ENCODE data around the gene GNPTG. TPM values are rescaled to one million over a fixed set of nuclear protein-coding genes. Genes with fewer than 3 reads are reported as not detected.

GNPTG gene
- total RNA-seq = 10 to 100 TPM; 20.6 to 37.5 (median 30.2) TPM

DNA sequence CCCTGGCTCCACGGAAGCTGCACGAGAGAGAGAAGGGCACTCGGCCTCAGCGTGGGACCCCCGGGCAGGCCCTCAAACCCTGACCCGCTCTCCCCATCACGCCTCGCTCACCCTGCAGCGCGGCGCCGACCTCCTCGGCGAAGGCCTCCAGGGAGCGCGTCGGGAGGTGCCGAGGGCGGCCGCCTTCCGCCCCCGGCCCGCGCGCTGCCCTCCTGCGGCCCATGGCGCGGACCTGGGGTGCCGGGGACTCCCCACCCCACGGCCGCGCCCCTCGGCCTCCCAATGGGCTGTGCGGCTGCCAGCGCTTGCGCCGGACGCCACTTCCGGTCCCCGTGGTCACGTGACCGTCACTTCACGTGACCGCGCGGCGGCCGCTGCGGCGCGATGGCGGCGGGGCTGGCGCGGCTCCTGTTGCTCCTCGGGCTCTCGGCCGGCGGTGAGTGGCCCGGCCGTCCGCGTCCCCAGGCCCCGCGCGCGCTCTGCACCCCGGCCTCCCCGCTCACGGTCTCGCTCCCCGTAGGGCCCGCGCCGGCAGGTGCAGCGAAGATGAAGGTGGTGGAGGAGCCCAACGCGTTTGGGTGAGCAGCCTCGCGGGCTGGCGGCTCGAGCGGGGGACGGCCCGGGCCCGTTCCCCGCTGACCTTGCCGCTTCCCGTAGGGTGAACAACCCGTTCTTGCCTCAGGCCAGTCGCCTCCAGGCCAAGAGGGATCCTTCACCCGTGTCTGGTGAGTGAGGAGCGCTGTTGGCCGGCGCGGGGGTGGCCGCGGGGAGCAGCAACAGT is at the start of gene GNPTG, which contains the start of gene TSR3:
Gene GNPTG, plus strand, starts transcription at position 350 of the 781 bp plus-strand sequence. Its CDS starts 35 bp downstream, at position 385.
Gene TSR3, minus strand, starts transcription at position 297 of the 781 bp plus-strand sequence. Its CDS starts 74 bp downstream, at position 223.
- peak; percentile 54 to 58 for TF ChIP-seq POLR2A (IDR thresholded peaks at IDR 0.05)
- TF ChIP-seq, protein P1, sequence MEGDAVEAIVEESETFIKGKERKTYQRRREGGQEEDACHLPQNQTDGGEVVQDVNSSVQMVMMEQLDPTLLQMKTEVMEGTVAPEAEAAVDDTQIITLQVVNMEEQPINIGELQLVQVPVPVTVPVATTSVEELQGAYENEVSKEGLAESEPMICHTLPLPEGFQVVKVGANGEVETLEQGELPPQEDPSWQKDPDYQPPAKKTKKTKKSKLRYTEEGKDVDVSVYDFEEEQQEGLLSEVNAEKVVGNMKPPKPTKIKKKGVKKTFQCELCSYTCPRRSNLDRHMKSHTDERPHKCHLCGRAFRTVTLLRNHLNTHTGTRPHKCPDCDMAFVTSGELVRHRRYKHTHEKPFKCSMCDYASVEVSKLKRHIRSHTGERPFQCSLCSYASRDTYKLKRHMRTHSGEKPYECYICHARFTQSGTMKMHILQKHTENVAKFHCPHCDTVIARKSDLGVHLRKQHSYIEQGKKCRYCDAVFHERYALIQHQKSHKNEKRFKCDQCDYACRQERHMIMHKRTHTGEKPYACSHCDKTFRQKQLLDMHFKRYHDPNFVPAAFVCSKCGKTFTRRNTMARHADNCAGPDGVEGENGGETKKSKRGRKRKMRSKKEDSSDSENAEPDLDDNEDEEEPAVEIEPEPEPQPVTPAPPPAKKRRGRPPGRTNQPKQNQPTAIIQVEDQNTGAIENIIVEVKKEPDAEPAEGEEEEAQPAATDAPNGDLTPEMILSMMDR (IDR thresholded peaks at IDR 0.05 in 4 of 5, conservative IDR thresholded peaks at IDR 0.05 in 1 of 5) = peak in 3 of 5 experiments; percentile 6 to 62 (median 53)
- no peaks in the 10 kb centered on the region for H3K9me3 ChIP-seq
- in situ Hi-C loops (cut with MboI; ENCODE audit: low sequenced_read_pairs in 4 of 4) = no loop called here
- peak within 1 kb of the TSS; percentile 76 to 98 (median 86) for H3K4me3 ChIP-seq
- intact Hi-C loops (cut with DNase I; ENCODE audit: low total_unique reads) = loop anchor here (2.0 kb wide), 1 partner anchor 43 kb away; the partner anchor contains the start of gene UBE2I
- H3K4me1 ChIP-seq = peaks cover 21 to 45% of the 10 kb centered on the region in 2 donors
- H3K27me3 ChIP-seq = no peaks in the 10 kb centered on the region
- H3K36me3 ChIP-seq = peaks cover 0 to 19% of the 10 kb centered on the region in 2 donors
- DNase-seq (peak; percentile 55 to 78), ATAC-seq (peak; percentile 72 to 85)
- H3K27ac ChIP-seq = peak within 1 kb of the TSS; percentile 44 to 84 (median 60)

DNA sequence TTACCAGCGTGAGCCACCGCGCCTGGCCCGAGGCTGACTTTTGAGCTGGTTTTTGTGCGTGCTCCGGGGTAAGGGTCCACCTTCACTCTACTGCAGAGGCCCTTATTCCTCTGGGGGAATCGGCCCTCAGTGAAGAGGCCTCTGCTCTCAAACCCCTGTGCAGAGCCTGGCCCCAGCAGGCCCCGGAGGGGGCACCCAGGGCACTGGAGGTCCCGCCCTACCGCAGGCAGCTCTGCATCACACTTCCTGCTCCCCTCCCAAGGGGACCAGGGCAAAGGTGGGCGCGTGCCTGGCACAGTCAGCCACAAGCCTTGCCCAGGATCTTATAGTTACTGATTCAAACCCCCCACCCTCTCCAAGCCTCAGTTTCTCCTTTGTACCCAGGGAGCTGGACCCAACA is 45.9 kb upstream of the GNPTG start:
- Histone ChIP-seq H3K4me1 (peaks cover 8 to 14% of the 10 kb centered on the region in 2 donors), H3K4me3 (no peak overlapping the region), H3K27ac (no peak overlapping the region), H3K36me3 (no peaks in the 10 kb centered on the region), H3K9me3 (no peaks in the 10 kb centered on the region), H3K27me3 (peaks cover 20 to 26% (median 21%) of the 10 kb centered on the region in 3 donors)
- in situ Hi-C loops (cut with MboI; ENCODE audit: low sequenced_read_pairs in 4 of 4) (no loop called here), intact Hi-C loops (cut with DNase I; ENCODE audit: low total_unique reads) (loop anchor here (5.0 to 10.0 kb wide), 4 partner anchors 36 to 621 kb away; partner anchors contain the start of genes JMJD8, STUB1 and UQCC4)
- no peak for DNase-seq
- TF ChIP-seq, protein P1 (IDR thresholded peaks at IDR 0.05 in 4 of 5, conservative IDR thresholded peaks at IDR 0.05 in 1 of 5) = no peak
- no peak for TF ChIP-seq POLR2A (IDR thresholded peaks at IDR 0.05)
- no peak for ATAC-seq

DNA sequence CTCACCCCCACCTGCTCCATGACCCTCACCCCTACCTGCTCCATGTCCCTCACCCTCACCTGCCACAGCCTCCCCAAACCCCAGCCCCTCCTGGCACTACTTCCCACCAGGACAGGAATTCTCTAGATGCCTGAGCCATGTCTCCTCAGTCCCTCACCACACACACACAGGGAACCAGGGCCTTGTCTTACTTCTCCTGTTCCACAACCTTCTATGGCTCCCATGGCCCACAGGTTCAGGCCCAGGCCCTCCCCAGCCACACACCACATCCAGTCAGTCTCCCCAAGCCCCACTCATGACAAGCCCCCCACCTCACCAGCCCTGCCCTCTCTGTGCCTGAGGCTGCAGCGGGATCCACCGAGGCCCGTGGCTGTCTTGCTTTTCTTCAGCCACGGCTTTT is 45.4 kb upstream of the GNPTG start:
- no peaks in the 10 kb centered on the region for H3K9me3 ChIP-seq
- intact Hi-C loops (cut with DNase I; ENCODE audit: low total_unique reads) (loop anchor here (5.0 to 10.0 kb wide), 4 partner anchors 36 to 622 kb away; partner anchors contain the start of genes JMJD8, STUB1 and UQCC4), in situ Hi-C loops (cut with MboI; ENCODE audit: low sequenced_read_pairs in 4 of 4) (no loop called here)
- no peaks in the 10 kb centered on the region for H3K36me3 ChIP-seq
- ATAC-seq (no peak), DNase-seq (no peak)
- no peak overlapping the region for H3K27ac ChIP-seq
- no peak overlapping the region for H3K4me3 ChIP-seq
- TF ChIP-seq, protein P1 (IDR thresholded peaks at IDR 0.05 in 4 of 5, conservative IDR thresholded peaks at IDR 0.05 in 1 of 5) = no peak
- TF ChIP-seq POLR2A (IDR thresholded peaks at IDR 0.05) = no peak
- peaks cover 13 to 16% of the 10 kb centered on the region in 2 donors for H3K4me1 ChIP-seq
- H3K27me3 ChIP-seq = peaks cover 15 to 21% (median 17%) of the 10 kb centered on the region in 3 donors

DNA sequence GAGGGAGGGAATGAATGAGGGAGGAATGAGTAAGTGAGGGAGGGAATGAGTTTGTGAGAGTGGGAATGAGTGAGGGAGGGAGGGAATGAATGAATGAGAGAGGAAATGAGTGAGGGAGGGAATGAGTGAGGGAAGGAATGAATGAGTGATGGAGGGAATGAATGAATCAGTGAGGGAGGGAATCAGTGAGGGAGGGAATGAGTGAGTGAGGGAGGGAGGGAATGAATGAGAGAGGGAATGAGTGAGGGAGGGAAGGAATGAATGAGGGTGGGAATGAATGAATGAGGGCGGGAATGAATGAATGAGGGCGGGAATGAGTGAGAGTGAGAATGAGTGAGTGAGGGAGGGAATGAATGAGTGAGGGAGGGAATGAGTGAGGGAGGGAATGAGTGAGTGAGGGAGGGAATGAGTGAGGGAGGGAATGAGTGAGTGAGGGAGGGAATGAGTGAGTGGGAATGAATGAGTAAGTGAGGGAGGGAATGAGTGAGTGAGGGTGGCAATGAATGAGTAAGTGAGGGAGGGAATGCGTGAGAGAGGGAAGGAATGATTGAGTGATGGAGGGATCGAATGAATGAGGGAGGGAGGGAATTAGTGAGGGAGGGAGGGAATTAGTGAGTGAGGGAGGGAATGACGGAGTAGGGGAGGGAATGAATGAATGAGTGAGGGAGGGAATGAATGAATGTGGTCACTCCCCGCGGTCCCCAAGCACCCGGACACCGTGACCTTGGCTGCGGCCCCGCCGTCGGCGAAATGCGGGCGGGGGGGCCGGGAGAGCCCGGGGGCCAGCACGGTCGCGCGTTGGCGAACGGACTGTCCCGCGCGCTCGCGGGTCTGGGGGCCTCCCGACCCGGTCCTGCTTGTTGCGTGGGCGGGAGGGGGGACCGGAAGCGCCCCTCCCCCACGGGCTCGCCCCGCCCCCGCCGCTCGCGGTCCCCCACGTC is 43.4 kb upstream of the GNPTG start:
- H3K36me3 ChIP-seq = no peaks in the 10 kb centered on the region
- peaks cover 30 to 36% of the 10 kb centered on the region in 2 donors for H3K4me1 ChIP-seq
- DNase-seq (peak in 1 of 2 donors; percentile 38), ATAC-seq (peak; percentile 7 to 25)
- H3K4me3 ChIP-seq = peak overlapping the region; percentile 57 to 85 (median 69)
- H3K27ac ChIP-seq = peak overlapping the region; percentile 91 to 99 (median 96)
- peaks cover 0 to 3% (median 2%) of the 10 kb centered on the region in 3 donors for H3K27me3 ChIP-seq
- in situ Hi-C loops (cut with MboI; ENCODE audit: low sequenced_read_pairs in 4 of 4) (no loop called here), intact Hi-C loops (cut with DNase I; ENCODE audit: low total_unique reads) (loop anchor here (2.0 to 10.0 kb wide), 5 partner anchors 34 to 624 kb away; partner anchors contain the start of genes GNPTG, JMJD8, STUB1 and TSR3)
- no peaks in the 10 kb centered on the region for H3K9me3 ChIP-seq
- no peak for TF ChIP-seq POLR2A (IDR thresholded peaks at IDR 0.05)
- TF ChIP-seq, protein P1 (IDR thresholded peaks at IDR 0.05 in 4 of 5, conservative IDR thresholded peaks at IDR 0.05 in 1 of 5) = no peak

Measured in gastrocnemius medialis (tissue), 4 donors.